Endothelial cell of umbilical vein (primary cell): ENCODE data around the gene TTC21A. TPM values are rescaled to one million over a fixed set of nuclear protein-coding genes. Genes with fewer than 3 reads are reported as not detected.

Experiments
- BruUV-seq: library from RNA; stranded (reverse); fragments of 400-500 nt; replicated peaks from 2 replicates; lab custom pipeline; 2021; lab: Mats Ljungman, UMichigan
- CTCF ChIA-PET: fragments of 300-600, 350-600 bp; sonication (Branson Sonifier 250); formaldehyde crosslinking; loops from one replicate; lab custom pipeline; 2021; ENCODE audit warnings: antibody characterized with exemption, inconsistent platforms; lab: Charles Lee
- POLR2A ChIA-PET: fragments of 300-600, 350-600 bp; sonication (Branson Sonifier 250); formaldehyde crosslinking; loops from one replicate; lab custom pipeline; 2021; ENCODE audit warnings: antibody characterized with exemption, inconsistent platforms; lab: Charles Lee
- DNase-seq: peaks from one replicate; pipeline ENCODE4 v3.0.0-alpha.2; 2011; ENCODE audit warnings: low read depth, low spot score
- FAIRE-seq: peaks from 2 replicates; lab custom pipeline; 2011; peaks lifted over from hg19 to GRCh38; lab: Jason Lieb, UNC
- H2AFZ ChIP-seq: 2 replicates; pipeline ENCODE4 v1.6.0; 2012; ENCODE audit warnings: low read depth, low read length, control low read depth, inconsistent platforms
- H3K27ac ChIP-seq: 2 replicates; pipeline ENCODE4 v1.5.1; 2011; ENCODE audit warnings: low read depth, mild to moderate bottlenecking, control low read depth, low read length, moderate library complexity; ENCODE audit not compliant: insufficient read depth
- H3K27me3 ChIP-seq, 2 experiments: 2 replicates each; pipeline versions ENCODE4 v1.6.0 to v1.6.1; 2011; ENCODE audit warnings: low read length in 2 of 2, mixed read lengths in 1 of 2; ENCODE audit not compliant: control insufficient read depth in 2 of 2, insufficient read depth in 2 of 2
- H3K36me3 ChIP-seq, 2 experiments: 2 replicates in 1 of 2; 3 replicates in 1 of 2; pipeline ENCODE4 v1.5.1; 2011; ENCODE audit warnings: low read length in 2 of 2, mild to moderate bottlenecking in 1 of 2, moderate library complexity in 1 of 2; ENCODE audit not compliant: control insufficient read depth in 2 of 2, insufficient read depth in 2 of 2; ENCODE audit errors: extremely low read depth in 1 of 2
- H3K4me1 ChIP-seq: 3 replicates; pipeline ENCODE4 v1.5.1; 2011; ENCODE audit warnings: mild to moderate bottlenecking, low read length; ENCODE audit not compliant: control insufficient read depth, insufficient read depth; ENCODE audit errors: extremely low read depth
- H3K4me2 ChIP-seq: 2 replicates; pipeline ENCODE4 v1.6.1; 2011; ENCODE audit warnings: low read length, control low read depth, mixed read lengths; ENCODE audit not compliant: insufficient read depth
- H3K4me3 ChIP-seq, 3 experiments: fragments of 200-600 bp in 1 of 3; sonication (generic), shearing (Covaris generic) in 1 of 3; replicated peaks in 1 of 3; 2 replicates each; pipeline ENCODE4 v1.5.1; 2011 to 2016; ENCODE audit warnings: control low read depth in 3 of 3, low read length in 3 of 3, mild to moderate bottlenecking in 2 of 3, inconsistent platforms in 1 of 3, low read depth in 1 of 3, moderate library complexity in 1 of 3; ENCODE audit not compliant: insufficient read depth in 1 of 3
- H3K79me2 ChIP-seq: 2 replicates; pipeline ENCODE4 v1.6.0; 2012; ENCODE audit warnings: low read length, inconsistent platforms; ENCODE audit not compliant: control insufficient read depth, insufficient read depth
- H3K9ac ChIP-seq: replicated peaks from 2 replicates; pipeline ENCODE3; 2011; ENCODE audit warnings: low read length, control low read depth; ENCODE audit not compliant: insufficient read depth; ENCODE audit errors: extremely low read depth
- H3K9me1 ChIP-seq: replicated peaks from 3 replicates; pipeline ENCODE4 v1.6.0; 2011; ENCODE audit warnings: mild to moderate bottlenecking, low read length; ENCODE audit not compliant: control insufficient read depth, insufficient read depth; ENCODE audit errors: extremely low read depth
- H3K9me3 ChIP-seq: replicated peaks from 2 replicates; pipeline ENCODE4 v1.5.1; 2012; ENCODE audit warnings: low read length, inconsistent platforms; ENCODE audit not compliant: control insufficient read depth, insufficient read depth
- H4K20me1 ChIP-seq: replicated peaks from 2 replicates; pipeline ENCODE3; 2011; ENCODE audit warnings: mild to moderate bottlenecking, low read length; ENCODE audit not compliant: control insufficient read depth, insufficient read depth; ENCODE audit errors: extremely low read depth
- CTCF ChIP-seq, 2 donors: IDR thresholded peaks; 1 replicate in 1 of 2; 2 replicates in 1 of 2; pipeline ENCODE4 v1.5.1; 2011; ENCODE audit warnings: low read length in 2 of 2, mild to moderate bottlenecking in 2 of 2, moderate library complexity in 2 of 2, control low read depth in 1 of 2, inconsistent platforms in 1 of 2, low read depth in 1 of 2; ENCODE audit not compliant: insufficient read depth in 1 of 2; ENCODE audit errors: extremely low read depth in 1 of 2
- EZH2 ChIP-seq: IDR thresholded peaks from 2 replicates; pipeline ENCODE4 v1.6.1; 2012; ENCODE audit warnings: borderline replicate concordance, low read depth, mild to moderate bottlenecking, moderate library complexity, low read length, inconsistent platforms; ENCODE audit not compliant: severe bottlenecking
- FOS ChIP-seq: IDR thresholded peaks from 2 replicates; pipeline ENCODE4 v1.6.1; 2011; ENCODE audit warnings: mild to moderate bottlenecking, low read length, moderate library complexity, borderline replicate concordance; ENCODE audit not compliant: insufficient read depth
- GATA2 ChIP-seq: IDR thresholded peaks from 2 replicates; pipeline ENCODE4 v1.7.0; 2011; ENCODE audit warnings: low read depth, mild to moderate bottlenecking, moderate library complexity, mixed read lengths, low read length; ENCODE audit not compliant: insufficient read length, insufficient read depth
- JUN ChIP-seq: IDR thresholded peaks from 2 replicates; pipeline ENCODE4 v1.6.1; 2011; ENCODE audit warnings: borderline replicate concordance, low read depth; ENCODE audit not compliant: insufficient read length, insufficient read depth
- MAX ChIP-seq: IDR thresholded peaks from 2 replicates; pipeline ENCODE4 v1.6.1; 2011; ENCODE audit not compliant: insufficient read depth, insufficient read length
- MYC ChIP-seq: IDR thresholded peaks from one replicate; pipeline ENCODE4 v1.6.1; 2011; ENCODE audit warnings: mild to moderate bottlenecking, low read depth, low read length
- POLR2A ChIP-seq: IDR thresholded peaks from 2 replicates; pipeline ENCODE4 v1.6.1; 2012; ENCODE audit warnings: low read depth, mild to moderate bottlenecking, control low read depth, low read length
- POLR2AphosphoS5 ChIP-seq: IDR thresholded peaks from 2 replicates; pipeline ENCODE4 v1.6.1; 2012; ENCODE audit warnings: low read depth, mild to moderate bottlenecking, control low read depth, low read length, moderate library complexity; ENCODE audit not compliant: insufficient read depth
- dilution Hi-C: fragments of 300-500 bp; cut with MboI; formaldehyde crosslinking; loops from one replicate; pipeline ENCODE4 v1.15.0; 2019; ENCODE audit warnings: low sequenced_read_pairs; ENCODE audit not compliant: extremely low pct_ligation_motif_present
- intact Hi-C: fragments of 100-400 bp; cut with micrococcal nuclease; formaldehyde crosslinking; loops from one replicate; pipeline ENCODE4 v1.10.0; 2022
- polyA plus RNA-seq, 4 experiments: library from polyadenylated mRNA; depleted of rRNA in 3 of 4; stranded (reverse) in 3 of 4; unstranded in 1 of 4; fragments of >200 nt; gene quantifications; 2 replicates each; pipeline versions ENCODE4 v1.2.1 to v1.2.3, GENCODE V29; 2011 to 2012; ENCODE audit warnings: missing spikeins in 1 of 4
- total RNA-seq: library from RNA; stranded (reverse); gene quantifications from 2 replicates; pipeline ENCODE4 v1.2.3, GENCODE V29; 2021

TTC21A gene
- total and polyA plus RNA-seq, 2 donors (not counting 3 experiments of a cell fraction or from before 2014, with no cell fraction given), result 4.7 to 7.8 TPM

- H3K36me3 ChIP-seq, result no peaks in the 10 kb centered on the region
- H3K79me2 ChIP-seq, result peaks cover 35% of the 10 kb centered on the region
- no peaks in the 10 kb centered on the region for H4K20me1 ChIP-seq
- H3K9me3 ChIP-seq, result no peaks in the 10 kb centered on the region
- POLR2A ChIA-PET, result interaction anchor here (1.4 kb wide), 1 partner anchor 70 kb away, joined by 5 read pairs; no protein-coding TSS in a partner anchor
- BruUV-seq, result TSS peak; percentile 41
- H3K4me3 ChIP-seq, result peak overlapping the region in 2 of 3 experiments; percentile 69 to 78
- peak overlapping the region; percentile 21 for H2AFZ ChIP-seq
- intact Hi-C loops (no loop called here), dilution Hi-C loops (loop anchor here (5.0 kb wide), 1 partner anchor 84 kb away; the partner anchor contains the start of gene XIRP1)
- peaks cover 18% of the 10 kb centered on the region for H3K4me1 ChIP-seq
- no peak for FAIRE-seq
- H3K9ac ChIP-seq, result peak overlapping the region; percentile 87
- CTCF ChIA-PET, result interaction anchor here (0.8 to 3.2 kb wide), 9 partner anchors 11 to 184 kb away, joined by 3 to 24 read pairs (median 5); no protein-coding TSS in a partner anchor
- H3K27me3 ChIP-seq, result no peaks in the 10 kb centered on the region
- no peak for DNase-seq
- no peak for TF ChIP-seq JUN
- no peaks in the 10 kb centered on the region for H3K9me1 ChIP-seq
- peak overlapping the region; percentile 75 for H3K27ac ChIP-seq
- peak overlapping the region; percentile 53 for H3K4me2 ChIP-seq
Measured at GRCh38 chr3:39108200-39108710, 775 bp downstream of the TTC21A start.

- CTCF ChIA-PET, result interaction anchor here (0.8 to 1.3 kb wide), 2 partner anchors 18 to 179 kb away, joined by 3 to 4 read pairs; no protein-coding TSS in a partner anchor
- no peak for FAIRE-seq
- no peak overlapping the region for H3K9ac ChIP-seq
Measured at GRCh38 chr3:39109086-39109485, 1.6 kb downstream of the TTC21A start.

More at GRCh38 chr3:39109086-39109485, 1.6 kb downstream of the TTC21A start:
- Histone ChIP-seq H3K9me1 (no peaks in the 10 kb centered on the region), H3K4me1 (peaks cover 18% of the 10 kb centered on the region), H3K27ac (no peak overlapping the region), H2AFZ (no peak overlapping the region), H3K4me2 (no peak overlapping the region), H3K9me3 (no peaks in the 10 kb centered on the region), H3K36me3 (no peaks in the 10 kb centered on the region), H3K27me3 (no peaks in the 10 kb centered on the region), H3K79me2 (peaks cover 29% of the 10 kb centered on the region), H3K4me3 (no peak overlapping the region), H4K20me1 (no peaks in the 10 kb centered on the region)
- no peak for DNase-seq
- POLR2A ChIA-PET, result no interaction called here
- intact Hi-C loops (no loop called here), dilution Hi-C loops (loop anchor here (5.0 kb wide), 1 partner anchor 83 kb away; the partner anchor contains the start of gene XIRP1)
- no peak for TF ChIP-seq GATA2
- no peak for TF ChIP-seq EZH2
- no peak for TF ChIP-seq MAX
- no peak for TF ChIP-seq POLR2AphosphoS5
- TF ChIP-seq FOS, result no peak
- TF ChIP-seq POLR2A, result no peak
- TF ChIP-seq JUN, result no peak
- no peak for TF ChIP-seq MYC
- no peak for TF ChIP-seq CTCF (IDR thresholded peaks at IDR 0.05; ENCODE audit: extremely low read depth in 1 of 2, insufficient read depth in 1 of 2, low read depth in 1 of 2, low read length in 2 of 2)
- BruUV-seq, result no TSS peak
